22Rv1 (cell line): ENCODE measurements around the gene CADM3.

Source experiments
- CTCF ChIP-seq: fragments of 450-650 bp; IDR thresholded peaks from 2 replicates; pipeline ENCODE4 v1.5.1; 2017; ENCODE audit warnings: mild to moderate bottlenecking
- ZFX ChIP-seq: fragments of 450-650 bp; IDR thresholded peaks from 2 replicates; pipeline ENCODE4 v1.6.1; 2017; ENCODE audit warnings: antibody characterized with exemption, borderline replicate concordance

- TF ChIP-seq CTCF: no peak
- no peak for TF ChIP-seq ZFX
Measured at GRCh38 chr1:159123587-159123986, 47.8 kb upstream of the CADM3 start.
